HepG2 (cell line): ENCODE data around the gene WDR54. TPM values are rescaled to one million over a fixed set of nuclear protein-coding genes. Genes with fewer than 3 reads are reported as not detected.

Source experiments
- JARID2 ChIP-seq: sonication (generic); formaldehyde crosslinking; IDR thresholded peaks from 2 replicates; pipeline ENCODE4 v1.8.1; 2023; ENCODE audit warnings: missing genetic modification reagents, inconsistent platforms; ENCODE audit not compliant: insufficient replicate concordance
- KAT2B ChIP-seq: fragments of 150-350 bp; IDR thresholded peaks from 2 replicates; pipeline ENCODE4 v1.6.1; 2014; ENCODE audit warnings: low read depth, low read length, borderline replicate concordance
- KAT7 ChIP-seq: IDR thresholded peaks from 2 replicates; pipeline ENCODE4 v1.6.1; 2018; ENCODE audit warnings: borderline replicate concordance, missing compliant biosample characterization
- KDM3A ChIP-seq: IDR thresholded peaks from 2 replicates; pipeline ENCODE4 v1.6.1; 2018; ENCODE audit warnings: low read depth, missing compliant biosample characterization
- KDM5A ChIP-seq: fragments of 200-600 bp; sonication (generic); IDR thresholded peaks from 2 replicates; pipeline ENCODE4 v1.7.0; 2018; ENCODE audit warnings: antibody characterized with exemption, mild to moderate bottlenecking, low read length, borderline replicate concordance
- MATR3 ChIP-seq: sonication (generic); formaldehyde crosslinking; IDR thresholded peaks from 2 replicates; pipeline ENCODE4 v1.4.0; 2020; ENCODE audit warnings: missing genetic modification reagents
- MXD4 ChIP-seq: IDR thresholded peaks from 2 replicates; pipeline ENCODE4 v1.6.1; 2016; ENCODE audit warnings: mild to moderate bottlenecking, missing biosample characterization, missing genetic modification reagents
- NONO ChIP-seq, 2 experiments: fragments of 450-650 bp in 1 of 2; sonication (generic) in 1 of 2; formaldehyde crosslinking in 1 of 2; IDR thresholded peaks in 1 of 2; conservative IDR thresholded peaks in 1 of 2; 2 replicates each; pipeline versions ENCODE4 v1.6.1 to v1.8.0; 2017 to 2022; ENCODE audit warnings: mild to moderate bottlenecking in 1 of 2, missing genetic modification reagents in 1 of 2, moderate library complexity in 1 of 2
- NR2F2 ChIP-seq: IDR thresholded peaks from 2 replicates; pipeline ENCODE4 v1.6.1; 2012; ENCODE audit warnings: low read depth, inconsistent platforms, borderline replicate concordance
- TGIF2 ChIP-seq: IDR thresholded peaks from 2 replicates; pipeline ENCODE4 v1.6.1; 2016; ENCODE audit warnings: control low read depth, missing compliant biosample characterization
- YY1 ChIP-seq: IDR thresholded peaks from 2 replicates; pipeline ENCODE4 v1.6.1; 2011; ENCODE audit warnings: low read length, low read depth, moderate library complexity, mild to moderate bottlenecking; ENCODE audit not compliant: insufficient read depth, insufficient replicate concordance
- ZKSCAN8 ChIP-seq: IDR thresholded peaks from 2 replicates; pipeline ENCODE4 v1.6.1; 2016; ENCODE audit warnings: borderline replicate concordance, missing genetic modification reagents, missing compliant biosample characterization
- ZNF329 ChIP-seq: sonication (generic); formaldehyde crosslinking; IDR thresholded peaks from 2 replicates; pipeline ENCODE4 v1.9.0; 2021; ENCODE audit warnings: low read depth, mild to moderate bottlenecking, missing genetic modification reagents
- ZNF350 ChIP-seq: sonication (generic); formaldehyde crosslinking; IDR thresholded peaks from 2 replicates; pipeline ENCODE4 v1.4.0; 2020; ENCODE audit warnings: mild to moderate bottlenecking, low read depth, missing genetic modification reagents, borderline replicate concordance
- ZNF549 ChIP-seq: sonication (generic); formaldehyde crosslinking; IDR thresholded peaks from 2 replicates; pipeline ENCODE4 v1.5.0; 2020; ENCODE audit warnings: missing genetic modification reagents
- ZNF557 ChIP-seq: sonication (generic); formaldehyde crosslinking; IDR thresholded peaks from 2 replicates; pipeline ENCODE4 v1.4.0; 2020; ENCODE audit warnings: missing genetic modification reagents
- ZNF615 ChIP-seq: sonication (generic); formaldehyde crosslinking; IDR thresholded peaks from 2 replicates; pipeline ENCODE4 v1.5.0; 2020; ENCODE audit warnings: mild to moderate bottlenecking, missing genetic modification reagents, borderline replicate concordance
- ZNF720 ChIP-seq: sonication (generic); formaldehyde crosslinking; IDR thresholded peaks from 2 replicates; pipeline ENCODE4 v1.4.0; 2020; ENCODE audit warnings: missing genetic modification reagents
- ZSCAN31 ChIP-seq: sonication (generic); formaldehyde crosslinking; IDR thresholded peaks from 2 replicates; pipeline ENCODE4 v1.5.0; 2020; ENCODE audit warnings: low read depth, mild to moderate bottlenecking, missing genetic modification reagents
- polyA plus RNA-seq, 8 experiments: library from polyadenylated mRNA; depleted of rRNA in 3 of 8; stranded (reverse) in 7 of 8; unstranded in 1 of 8; fragments of >200 nt; fragmentation: Illumina TruSeq in 4 of 8; extraction: Trizol in 4 of 8; gene quantifications; 2 replicates each; pipeline versions ENCODE4 v1.2.1 to v1.2.3, GENCODE V29; 2011 to 2016; ENCODE audit warnings: low read depth in 4 of 8, missing spikeins in 1 of 8, mixed read lengths in 1 of 8; ENCODE audit not compliant: insufficient read depth in 1 of 8
- total RNA-seq, 5 experiments: library from RNA; depleted of rRNA; stranded (reverse); fragments of >200 nt; fragmentation: Illumina TruSeq; extraction: Trizol; gene quantifications; 2 replicates each; pipeline ENCODE4 v1.2.3, GENCODE V29; 2016; ENCODE audit warnings: low read depth in 1 of 5
- TF ChIP-seq, protein P1 (sequence below): IDR thresholded peaks from 2 replicates; pipeline ENCODE4 v1.6.1; 2016; ENCODE audit warnings: mild to moderate bottlenecking
- TF ChIP-seq, protein P2 (sequence below): sonication (generic); formaldehyde crosslinking; IDR thresholded peaks from 2 replicates; pipeline ENCODE4 v1.4.0; 2020; ENCODE audit warnings: missing genetic modification reagents
- TF ChIP-seq, protein P3 (sequence below): sonication (generic); formaldehyde crosslinking; IDR thresholded peaks from 2 replicates; pipeline ENCODE4 v1.4.0; 2020; ENCODE audit warnings: mild to moderate bottlenecking, missing genetic modification reagents
- TF ChIP-seq, protein P4 (sequence below): sonication (generic); formaldehyde crosslinking; IDR thresholded peaks from 2 replicates; pipeline ENCODE4 v1.8.1; 2023; ENCODE audit warnings: mild to moderate bottlenecking, inconsistent platforms, moderate library complexity, missing genetic modification reagents, borderline replicate concordance

Gene WDR54
- total and polyA plus RNA-seq, 2 of the 13 experiments (the other 11 are each of a cell fraction or from before 2014, with no cell fraction given), result 2.0 to 17.3 TPM

DNA sequence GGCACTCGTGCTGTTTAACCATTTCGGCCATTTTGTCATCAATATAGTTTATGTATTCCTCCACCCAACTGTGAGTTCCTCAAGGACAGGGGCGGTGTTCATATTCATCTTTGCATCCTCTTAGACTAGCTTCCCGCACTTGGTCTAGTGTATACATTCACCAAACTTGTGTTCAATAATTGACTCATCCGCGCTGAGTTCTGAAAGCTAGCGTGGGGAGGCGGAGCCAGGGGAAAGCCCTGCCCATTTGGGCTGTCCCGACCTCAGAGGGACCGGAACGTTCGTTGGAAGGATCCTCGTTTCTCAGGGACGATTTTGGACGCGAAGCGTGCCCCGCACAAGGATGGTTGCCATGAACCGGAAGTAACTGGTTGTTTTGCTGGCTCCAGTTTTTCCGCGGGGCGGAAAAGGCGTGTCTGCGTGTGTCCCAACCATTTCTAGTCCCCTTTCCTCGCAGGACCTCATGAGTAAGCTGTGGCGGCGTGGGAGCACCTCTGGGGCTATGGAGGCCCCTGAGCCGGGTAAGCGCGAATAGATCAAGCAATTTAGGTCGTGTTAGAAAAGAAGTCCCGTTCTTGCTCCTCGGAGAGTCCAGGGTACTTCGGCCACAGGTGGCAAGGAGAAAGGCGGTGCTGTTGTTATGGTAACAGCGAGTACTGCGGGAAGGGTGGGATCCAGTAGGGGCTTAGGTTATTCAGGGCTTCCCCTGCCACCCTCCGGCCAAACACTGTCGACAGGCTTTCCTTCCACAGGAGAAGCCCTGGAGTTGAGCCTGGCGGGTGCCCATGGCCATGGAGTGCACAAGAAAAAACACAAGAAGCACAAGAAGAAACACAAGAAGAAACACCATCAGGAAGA is 33.4 kb downstream of the WDR54 start, which contains the start of gene INO80B (continued):
- TF ChIP-seq KDM3A (CRISPR knock-in tag) (peak; percentile 93), MXD4 (CRISPR knock-in tag) (peak; percentile 79; the same call in 1 of the 2 replicates), YY1 (peak; percentile 100), ZNF549 (no peak), ZNF615 (CRISPR knock-in tag) (peak; percentile 82; the same call in 1 of the 2 replicates), ZSCAN31 (peak; percentile 95), ZKSCAN8 (CRISPR knock-in tag) (peak; percentile 98), JARID2 (CRISPR knock-in tag) (peak; percentile 99), ZNF720 (CRISPR knock-in tag) (0 out of 2 replicates have a peak, but pooled peaks have one; percentile 46), NR2F2 (peak; percentile 74; the same call in 1 of the 2 replicates), KDM5A (peak; percentile 98), ZNF557 (0 out of 2 replicates have a peak, but pooled peaks have one; percentile 12), ZNF329 (CRISPR knock-in tag) (no peak; the same call in 1 of the 2 replicates), MATR3 (CRISPR knock-in tag) (no peak), KAT2B (no peak), KAT7 (CRISPR knock-in tag) (peak; percentile 92), TGIF2 (peak; percentile 97), ZNF350 (peak; percentile 100), NONO (IDR thresholded peaks at IDR 0.05) (no peak), NONO (CRISPR knock-in tag; conservative IDR thresholded peaks at IDR 0.05) (peak; percentile 99)
- TF ChIP-seq, protein P1, sequence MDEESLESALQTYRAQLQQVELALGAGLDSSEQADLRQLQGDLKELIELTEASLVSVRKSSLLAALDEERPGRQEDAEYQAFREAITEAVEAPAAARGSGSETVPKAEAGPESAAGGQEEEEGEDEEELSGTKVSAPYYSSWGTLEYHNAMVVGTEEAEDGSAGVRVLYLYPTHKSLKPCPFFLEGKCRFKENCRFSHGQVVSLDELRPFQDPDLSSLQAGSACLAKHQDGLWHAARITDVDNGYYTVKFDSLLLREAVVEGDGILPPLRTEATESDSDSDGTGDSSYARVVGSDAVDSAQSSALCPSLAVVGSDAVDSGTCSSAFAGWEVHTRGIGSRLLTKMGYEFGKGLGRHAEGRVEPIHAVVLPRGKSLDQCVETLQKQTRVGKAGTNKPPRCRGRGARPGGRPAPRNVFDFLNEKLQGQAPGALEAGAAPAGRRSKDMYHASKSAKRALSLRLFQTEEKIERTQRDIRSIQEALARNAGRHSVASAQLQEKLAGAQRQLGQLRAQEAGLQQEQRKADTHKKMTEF (CRISPR knock-in tag), result peak; percentile 99
- TF ChIP-seq, protein P2, sequence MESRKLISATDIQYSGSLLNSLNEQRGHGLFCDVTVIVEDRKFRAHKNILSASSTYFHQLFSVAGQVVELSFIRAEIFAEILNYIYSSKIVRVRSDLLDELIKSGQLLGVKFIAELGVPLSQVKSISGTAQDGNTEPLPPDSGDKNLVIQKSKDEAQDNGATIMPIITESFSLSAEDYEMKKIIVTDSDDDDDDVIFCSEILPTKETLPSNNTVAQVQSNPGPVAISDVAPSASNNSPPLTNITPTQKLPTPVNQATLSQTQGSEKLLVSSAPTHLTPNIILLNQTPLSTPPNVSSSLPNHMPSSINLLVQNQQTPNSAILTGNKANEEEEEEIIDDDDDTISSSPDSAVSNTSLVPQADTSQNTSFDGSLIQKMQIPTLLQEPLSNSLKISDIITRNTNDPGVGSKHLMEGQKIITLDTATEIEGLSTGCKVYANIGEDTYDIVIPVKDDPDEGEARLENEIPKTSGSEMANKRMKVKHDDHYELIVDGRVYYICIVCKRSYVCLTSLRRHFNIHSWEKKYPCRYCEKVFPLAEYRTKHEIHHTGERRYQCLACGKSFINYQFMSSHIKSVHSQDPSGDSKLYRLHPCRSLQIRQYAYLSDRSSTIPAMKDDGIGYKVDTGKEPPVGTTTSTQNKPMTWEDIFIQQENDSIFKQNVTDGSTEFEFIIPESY (CRISPR knock-in tag), result peak; percentile 82
- TF ChIP-seq, protein P3, sequence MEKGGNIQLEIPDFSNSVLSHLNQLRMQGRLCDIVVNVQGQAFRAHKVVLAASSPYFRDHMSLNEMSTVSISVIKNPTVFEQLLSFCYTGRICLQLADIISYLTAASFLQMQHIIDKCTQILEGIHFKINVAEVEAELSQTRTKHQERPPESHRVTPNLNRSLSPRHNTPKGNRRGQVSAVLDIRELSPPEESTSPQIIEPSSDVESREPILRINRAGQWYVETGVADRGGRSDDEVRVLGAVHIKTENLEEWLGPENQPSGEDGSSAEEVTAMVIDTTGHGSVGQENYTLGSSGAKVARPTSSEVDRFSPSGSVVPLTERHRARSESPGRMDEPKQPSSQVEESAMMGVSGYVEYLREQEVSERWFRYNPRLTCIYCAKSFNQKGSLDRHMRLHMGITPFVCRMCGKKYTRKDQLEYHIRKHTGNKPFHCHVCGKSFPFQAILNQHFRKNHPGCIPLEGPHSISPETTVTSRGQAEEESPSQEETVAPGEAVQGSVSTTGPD, result no peak; the same call in 1 of the 2 replicates
- TF ChIP-seq, protein P4, sequence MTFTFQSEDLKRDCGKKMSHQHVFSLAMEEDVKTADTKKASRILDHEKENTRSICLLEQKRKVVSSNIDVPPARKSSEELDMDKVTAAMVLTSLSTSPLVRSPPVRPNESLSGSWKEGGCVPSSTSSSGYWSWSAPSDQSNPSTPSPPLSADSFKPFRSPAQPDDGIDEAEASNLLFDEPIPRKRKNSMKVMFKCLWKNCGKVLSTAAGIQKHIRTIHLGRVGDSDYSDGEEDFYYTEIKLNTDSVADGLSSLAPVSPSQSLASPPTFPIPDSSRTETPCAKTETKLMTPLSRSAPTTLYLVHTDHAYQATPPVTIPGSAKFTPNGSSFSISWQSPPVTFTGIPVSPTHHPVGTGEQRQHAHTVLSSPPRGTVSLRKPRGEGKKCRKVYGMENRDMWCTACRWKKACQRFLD (CRISPR knock-in tag), result 0 out of 2 replicates have a peak, but pooled peaks have one; percentile 82
